Limb (tissue), 2 donors: ENCODE results near the gene UTP25.

Source experiments
- DNase-seq, 2 donors: peaks; one replicate each; pipeline ENCODE4 v3.0.0-alpha.2; 2016; ENCODE audit errors: extremely low spot score in 2 of 2

The UTP25 gene

DNA sequence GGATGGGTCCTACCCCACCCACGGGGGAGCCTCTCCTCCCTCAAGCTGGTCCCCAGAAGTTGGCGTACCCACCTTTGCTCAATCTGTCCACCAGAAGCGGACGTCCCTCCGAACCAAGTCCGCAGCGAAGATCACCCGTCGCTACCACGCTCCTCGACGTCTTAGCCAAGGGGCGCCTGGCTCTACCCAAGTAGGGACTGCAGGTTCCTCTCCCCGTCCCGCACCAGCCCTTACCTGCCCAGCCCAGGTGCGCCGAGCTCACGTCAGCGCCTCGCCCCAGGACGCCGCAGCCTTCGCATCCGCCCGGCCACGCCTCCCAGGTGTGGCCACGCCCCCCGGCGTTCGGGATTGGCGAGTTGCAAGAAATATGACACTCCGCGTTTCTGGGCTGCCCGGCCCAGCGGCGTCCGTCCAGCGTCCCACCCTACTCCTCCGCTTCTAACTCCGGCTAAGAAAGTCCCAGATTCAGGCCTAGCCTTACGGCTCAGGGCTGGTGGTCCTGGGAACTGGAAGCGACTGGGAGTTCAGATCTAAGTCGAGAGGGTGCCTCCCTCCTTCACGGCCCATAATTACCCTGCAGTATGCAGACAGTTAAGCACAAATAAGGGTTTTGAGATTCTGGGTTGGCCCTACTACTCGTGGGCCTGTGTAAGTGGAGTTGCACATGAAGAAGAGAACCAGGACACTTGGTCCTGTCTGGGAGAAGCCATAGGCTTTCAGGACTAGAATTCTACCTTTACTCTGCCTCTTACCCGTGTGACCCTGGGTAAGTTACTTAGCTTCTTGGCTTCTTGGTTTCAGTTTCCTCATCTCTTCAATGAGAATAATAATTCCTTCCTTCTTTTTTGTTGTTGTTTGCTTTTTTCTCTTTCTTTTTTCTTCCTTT lies 21.7 kb upstream of the UTP25 start, which contains the start of gene IRF6:
TSS of gene IRF6 (minus strand) at position 268 of the 886 bp plus-strand sequence. CDS start 4,729 bp downstream, outside the sequence.
- DNase-seq, result peak; percentile 34 to 83

DNA sequence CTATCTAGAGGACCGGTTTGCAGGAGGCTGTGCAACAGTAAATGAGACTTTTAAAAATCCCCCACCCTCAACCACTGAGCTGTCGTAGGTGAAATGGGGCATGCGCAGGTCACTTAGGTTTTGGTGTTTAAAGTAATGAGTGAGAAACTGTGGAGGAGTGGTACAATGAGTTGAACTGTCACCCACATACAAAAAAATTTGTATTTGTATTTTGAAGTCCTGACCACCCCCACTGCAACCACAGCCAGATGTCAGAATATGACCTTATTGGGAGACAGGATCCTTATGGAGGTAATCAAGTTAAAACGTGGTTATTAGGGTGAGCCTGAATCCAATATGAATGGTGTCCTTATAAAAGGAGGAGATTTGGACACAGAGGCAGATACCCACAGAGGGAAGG lies 20.3 kb upstream of the UTP25 start:
- DNase-seq, result no peak

DNA sequence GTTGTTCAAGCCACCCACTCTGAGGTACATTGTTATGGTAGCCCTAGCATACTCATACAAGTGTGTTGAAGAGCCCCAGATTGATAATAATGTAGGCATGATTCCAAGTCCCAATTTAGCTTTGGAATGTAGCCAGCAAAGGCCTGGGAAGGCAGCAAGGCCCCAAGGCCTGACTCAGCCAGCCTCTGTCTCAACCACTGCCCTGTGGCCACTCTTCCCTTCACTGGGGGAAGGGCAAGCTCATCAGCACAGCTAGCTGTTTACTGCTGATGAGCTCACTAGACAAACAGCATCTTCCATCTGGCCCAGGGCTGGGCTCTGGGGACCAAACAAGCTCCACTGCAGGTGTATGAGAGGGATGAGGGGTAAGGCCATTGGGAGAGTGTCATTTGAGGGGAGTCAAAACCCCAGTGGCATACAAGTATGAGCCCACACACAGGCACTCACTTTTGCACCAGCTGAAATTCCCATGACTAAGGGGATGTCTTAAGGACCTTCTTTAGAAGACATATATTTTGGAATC lies 19.7 kb upstream of the UTP25 start:
- no peak for DNase-seq

DNA sequence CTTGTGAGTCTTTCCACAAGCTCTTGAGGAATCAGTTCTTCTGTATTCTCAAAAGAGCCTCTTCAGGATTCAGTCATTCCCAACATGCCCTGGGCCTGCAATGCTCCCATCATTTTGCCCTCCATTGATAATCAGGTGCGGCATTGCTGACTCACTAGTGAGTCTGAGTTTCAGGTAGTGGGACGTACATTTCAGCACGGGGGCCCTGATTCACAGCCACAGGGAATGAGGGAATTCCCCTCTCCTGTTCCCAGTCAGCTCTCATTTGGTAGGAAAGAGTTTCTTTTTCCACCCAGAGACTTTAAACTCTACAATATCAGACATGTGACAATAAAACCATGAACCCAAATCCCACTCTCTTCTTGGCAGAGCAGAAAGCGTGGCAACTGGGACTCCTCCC lies 18.2 kb upstream of the UTP25 start:
- no peak for DNase-seq

DNA sequence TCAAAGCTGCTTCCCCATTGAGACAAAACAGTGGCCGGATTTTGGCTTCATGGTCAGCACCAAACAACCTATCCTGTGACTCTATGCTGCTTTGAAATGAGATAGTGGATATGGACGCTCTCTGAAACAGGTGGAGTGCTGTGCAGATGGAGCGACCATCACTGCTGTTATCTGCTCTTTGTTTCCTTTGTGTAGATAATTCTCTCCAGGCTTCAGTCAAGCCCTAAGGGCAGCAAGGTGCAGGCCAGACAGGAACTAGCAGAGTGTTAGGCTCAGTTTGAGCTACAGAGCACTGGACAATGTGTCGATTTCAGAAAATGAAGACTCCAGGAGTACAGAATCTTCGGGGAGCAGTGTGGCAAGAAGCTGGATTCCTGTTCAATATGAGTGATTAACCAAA lies 17.0 kb upstream of the UTP25 start:
- DNase-seq, result no peak

DNA sequence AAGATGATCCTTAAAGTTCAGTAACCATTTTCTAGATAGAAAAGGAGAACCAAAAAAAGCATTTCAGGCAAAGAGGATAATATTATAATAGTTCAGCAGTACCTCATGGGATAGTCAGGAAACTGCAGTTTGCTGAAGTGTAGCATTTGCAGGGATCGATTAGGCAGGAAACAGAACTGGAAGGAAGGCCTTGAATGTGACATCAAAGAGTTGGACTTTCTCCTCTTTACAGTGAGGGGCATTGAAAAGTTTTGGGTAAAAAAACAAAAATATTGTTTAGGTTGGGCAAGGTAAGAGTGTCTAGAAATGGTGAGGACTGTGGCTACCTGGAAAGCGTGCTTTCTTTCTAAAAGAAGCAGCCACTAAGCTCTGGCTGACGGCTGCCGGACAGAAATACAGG lies 13.9 kb upstream of the UTP25 start:
- DNase-seq, result no peak

DNA sequence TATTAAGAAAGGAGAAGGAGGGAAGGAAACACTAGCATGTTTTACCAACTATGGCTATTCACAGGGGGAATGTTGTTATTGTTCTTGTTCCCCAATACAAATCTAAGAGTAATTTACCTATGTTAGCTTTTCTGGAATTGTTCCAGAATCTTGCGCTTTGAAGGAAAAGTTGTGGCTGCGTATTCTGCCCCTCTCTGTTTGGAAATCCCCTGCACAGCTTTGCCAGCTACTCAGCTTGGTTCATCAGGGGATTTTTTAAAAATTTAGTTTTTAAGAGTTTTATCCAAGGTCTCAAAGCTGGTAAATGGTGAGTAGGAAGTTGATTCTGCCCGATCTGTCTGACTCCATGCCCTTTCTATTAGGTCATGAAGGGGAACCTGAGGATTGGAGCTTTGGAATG lies 12.3 kb upstream of the UTP25 start:
- DNase-seq, result no peak

DNA sequence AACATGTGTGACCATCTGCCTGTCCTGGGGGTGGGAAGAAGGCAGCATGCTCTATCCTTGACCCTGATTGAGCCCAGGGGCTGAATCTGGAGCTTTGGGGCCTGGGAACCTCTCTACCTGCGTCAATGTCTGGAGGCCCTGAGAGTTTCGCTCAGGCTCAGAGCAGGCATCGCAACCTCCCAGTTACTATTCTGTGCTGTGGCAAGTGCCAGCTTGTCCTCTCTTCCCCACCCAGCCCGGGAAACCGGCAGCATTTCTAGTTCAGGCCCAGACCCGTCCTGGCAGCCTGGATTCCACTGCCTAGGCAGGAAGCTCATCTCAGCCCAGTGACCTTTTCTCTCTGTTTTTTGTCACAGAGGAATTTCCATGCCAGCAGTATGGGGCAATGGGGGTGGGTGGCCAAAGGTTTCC lies 11.8 kb upstream of the UTP25 start:
- DNase-seq, result no peak

DNA sequence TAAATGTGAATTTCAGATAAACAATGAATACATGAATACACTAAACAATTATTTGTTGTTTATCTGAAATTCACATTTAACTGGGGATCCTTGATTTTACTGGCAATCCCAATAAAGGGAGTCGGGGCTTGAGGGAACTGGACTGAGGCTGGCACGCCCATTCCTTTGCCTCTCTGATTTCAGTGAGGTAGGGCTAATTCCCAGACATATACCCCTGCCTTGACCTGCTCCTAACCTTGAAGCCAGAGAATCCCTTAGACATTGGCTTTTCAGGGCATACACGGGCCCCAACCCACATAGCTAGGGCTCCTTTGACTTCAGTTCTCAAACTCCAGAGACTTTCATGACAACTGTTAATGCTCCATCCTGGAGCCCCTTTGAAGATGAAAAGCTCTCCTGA lies 10.8 kb upstream of the UTP25 start:
- DNase-seq, result no peak

DNA sequence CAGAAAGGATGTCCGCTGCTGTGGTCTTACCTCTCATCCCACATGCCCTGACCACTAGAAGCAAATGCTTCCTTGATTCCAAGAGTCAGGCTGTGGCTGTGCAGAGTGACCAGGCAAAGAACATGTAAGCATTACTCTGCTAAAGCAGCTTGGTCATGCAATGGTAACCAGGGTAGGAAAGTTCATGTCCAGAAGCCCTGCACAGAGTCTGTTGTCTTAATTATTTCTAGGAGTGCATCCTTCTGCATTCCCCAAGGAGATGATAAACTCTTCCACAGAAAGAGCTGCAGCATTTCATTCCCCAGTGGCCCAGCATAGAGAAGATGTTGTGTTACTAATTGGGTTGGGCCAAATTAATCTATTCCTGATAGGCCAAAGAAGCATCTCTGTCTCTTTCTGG lies 10.1 kb upstream of the UTP25 start:
- DNase-seq, result no peak

DNA sequence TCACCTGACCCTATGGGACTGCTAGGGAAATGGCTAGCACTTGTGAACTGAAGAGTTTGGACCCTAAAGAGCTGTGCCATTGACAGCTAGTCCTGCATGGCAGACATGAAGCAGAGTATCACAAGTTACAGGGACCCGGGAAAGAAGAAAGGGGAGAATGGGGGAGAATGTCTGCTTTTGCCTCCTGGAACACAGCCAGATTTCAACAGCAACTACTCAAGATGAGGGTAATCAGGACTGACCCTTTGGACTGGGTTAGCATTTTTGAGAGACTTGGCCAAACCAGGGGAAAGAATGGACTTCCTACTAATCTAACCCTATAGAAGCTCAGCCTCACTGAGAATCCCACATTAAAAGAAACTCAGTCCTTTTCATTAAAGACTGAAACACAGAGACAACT lies 8.7 kb upstream of the UTP25 start:
- no peak for DNase-seq

DNA sequence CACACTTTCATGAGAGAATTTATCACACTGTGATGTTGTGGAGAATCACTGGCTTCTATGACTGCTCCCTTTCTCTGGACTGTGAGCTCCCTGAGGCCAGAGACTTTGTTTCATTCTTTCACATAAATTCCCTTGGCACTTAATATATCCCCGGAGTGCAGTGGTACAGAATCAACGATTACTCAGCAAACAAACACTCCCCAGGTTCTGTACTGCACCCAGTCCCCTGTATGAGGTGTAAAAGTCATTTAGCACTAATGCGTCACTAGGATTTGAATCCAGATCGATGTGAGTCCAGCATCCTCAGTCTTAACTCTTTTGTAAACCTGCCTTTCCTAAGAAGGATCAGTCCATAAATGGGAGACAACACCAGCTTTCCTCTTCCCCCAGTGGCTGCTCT lies 6.8 kb upstream of the UTP25 start:
- no peak for DNase-seq

DNA sequence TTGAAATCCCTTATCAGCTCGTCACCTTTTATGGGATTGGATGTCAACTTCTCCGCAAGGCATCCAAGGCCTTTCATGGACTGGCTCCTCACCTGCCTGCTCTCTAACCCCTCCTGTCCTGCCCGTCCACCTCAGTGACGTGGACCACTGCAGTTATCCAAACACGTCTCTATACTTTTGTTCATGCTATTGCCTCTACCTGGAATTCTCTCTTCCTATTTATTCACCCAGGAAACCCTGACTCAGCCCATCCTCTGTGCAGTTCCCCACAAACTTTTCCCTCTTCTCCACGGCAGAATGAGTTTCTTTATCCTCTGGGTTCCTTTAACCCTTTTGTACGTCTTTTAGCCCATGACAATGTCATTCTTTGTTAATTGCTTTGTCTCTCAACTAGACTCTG lies 5.1 kb upstream of the UTP25 start:
- no peak for DNase-seq

DNA sequence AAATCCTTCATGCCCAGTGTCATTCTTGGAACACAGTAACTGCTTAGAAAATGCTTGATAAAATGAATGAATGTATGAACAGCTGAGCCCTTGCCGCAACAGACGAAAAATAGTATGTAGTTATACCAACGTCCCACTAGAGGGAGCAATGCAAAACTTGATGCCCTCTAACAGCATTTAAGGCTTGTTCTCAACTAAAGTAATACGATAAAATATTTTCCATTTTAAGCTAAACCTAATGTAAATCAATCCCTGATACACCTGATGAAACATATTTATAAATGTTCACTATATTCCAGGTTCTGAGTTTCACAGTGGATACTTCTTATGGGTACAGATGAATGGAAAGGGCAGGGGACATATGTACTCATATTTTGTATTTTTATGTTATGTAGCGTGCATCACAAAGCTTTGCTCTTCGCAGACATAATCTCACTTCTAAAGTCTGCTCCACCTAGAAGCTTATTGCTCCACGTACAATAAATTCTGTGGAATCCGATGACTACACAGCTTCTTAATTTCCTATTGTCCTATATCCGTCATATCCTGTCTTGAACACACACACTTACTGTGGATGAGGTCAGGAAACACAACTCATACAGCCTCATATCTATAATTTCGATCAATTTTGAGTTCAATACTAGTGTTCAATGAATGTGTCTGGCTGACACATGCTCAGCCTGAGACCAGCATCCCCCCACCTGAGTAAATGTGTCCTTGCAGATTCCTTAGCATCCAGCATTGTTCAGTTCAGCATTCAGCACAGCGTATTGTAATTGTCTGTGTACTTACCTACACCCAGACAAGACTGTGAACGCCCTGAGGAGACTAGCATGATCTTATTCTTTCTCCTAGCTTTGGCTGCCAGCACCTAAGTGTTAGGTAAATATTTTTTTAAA lies 4.4 kb upstream of the UTP25 start:
- DNase-seq, result peak in 1 of 2 donors; percentile 76

DNA sequence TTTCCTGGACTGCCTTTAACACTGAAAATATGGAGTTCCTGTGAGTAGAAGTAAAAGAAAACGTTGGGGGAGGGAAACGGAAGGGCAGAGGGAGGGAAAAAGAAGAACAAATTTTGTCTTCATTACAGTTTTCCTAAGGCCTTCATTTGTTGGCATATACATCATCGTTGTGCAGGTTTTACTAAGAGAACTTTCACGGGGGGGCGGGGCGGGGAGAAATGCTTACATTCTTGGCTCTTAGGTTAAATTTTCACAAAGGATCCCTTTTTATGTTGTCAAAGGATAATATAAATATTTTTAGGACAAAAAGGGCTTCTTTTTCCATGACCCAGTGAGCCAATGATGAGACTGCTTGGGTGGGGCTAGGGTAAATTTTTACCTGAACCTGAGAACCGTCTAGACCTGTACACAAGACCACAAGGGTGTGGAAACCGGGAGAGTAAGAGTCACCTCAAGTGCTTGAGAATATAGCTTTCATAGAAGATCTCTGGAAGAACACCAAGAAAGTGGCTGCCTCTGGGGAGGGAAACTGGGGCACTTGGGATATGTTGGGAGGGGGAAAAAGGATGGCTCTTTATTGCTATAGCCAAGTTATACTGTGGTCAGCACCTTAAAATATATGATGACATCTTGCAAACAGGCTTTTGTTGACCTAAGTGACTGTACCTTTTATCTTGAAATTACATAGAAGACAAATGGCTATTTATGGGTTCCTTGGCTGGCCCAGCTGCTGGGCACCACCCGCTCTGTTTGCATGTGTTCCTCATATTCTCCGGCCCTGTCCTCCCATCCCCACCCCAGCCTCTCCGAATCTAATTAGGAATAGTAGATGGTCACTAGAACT lies 2.0 kb upstream of the UTP25 start:
- DNase-seq, result no peak

DNA sequence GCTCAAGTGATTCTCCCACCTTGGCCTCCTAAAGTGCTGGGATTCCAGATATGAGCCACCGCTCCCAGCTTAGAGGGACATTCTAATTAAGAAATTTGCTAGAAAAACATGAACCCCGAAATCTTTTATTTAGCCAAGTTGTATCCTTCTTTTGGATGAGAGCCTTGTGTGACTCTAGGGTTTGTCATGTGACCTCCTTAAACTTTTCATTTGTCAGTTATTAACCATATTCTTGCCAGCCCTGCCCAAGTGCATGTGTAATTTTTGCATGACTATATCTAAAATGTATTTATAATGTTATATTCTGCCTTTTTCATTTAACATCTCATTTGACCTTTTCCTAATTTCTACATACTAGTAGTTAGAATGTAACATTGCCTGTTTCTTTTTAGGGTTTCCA lies 1.9 kb downstream of the UTP25 start:
- no peak for DNase-seq

DNA sequence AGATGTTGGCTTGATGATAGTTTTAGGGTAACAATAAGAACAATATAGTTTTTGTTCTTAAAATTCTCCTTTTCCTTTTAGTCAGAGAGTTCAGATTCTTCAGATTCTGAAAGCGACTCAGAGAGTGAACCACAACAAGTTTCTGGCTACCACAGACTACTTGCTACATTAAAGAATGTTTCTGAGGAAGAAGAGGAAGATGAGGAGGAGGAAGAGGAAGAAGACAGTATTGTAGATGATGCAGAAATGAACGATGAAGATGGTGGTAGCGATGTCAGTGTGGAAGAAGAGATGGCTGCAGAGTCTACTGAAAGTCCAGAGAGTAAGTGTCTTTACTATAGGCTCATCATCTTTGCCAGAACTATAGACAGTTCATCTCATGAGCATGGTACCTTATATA lies 3.0 kb downstream of the UTP25 start:
- no peak for DNase-seq

DNA sequence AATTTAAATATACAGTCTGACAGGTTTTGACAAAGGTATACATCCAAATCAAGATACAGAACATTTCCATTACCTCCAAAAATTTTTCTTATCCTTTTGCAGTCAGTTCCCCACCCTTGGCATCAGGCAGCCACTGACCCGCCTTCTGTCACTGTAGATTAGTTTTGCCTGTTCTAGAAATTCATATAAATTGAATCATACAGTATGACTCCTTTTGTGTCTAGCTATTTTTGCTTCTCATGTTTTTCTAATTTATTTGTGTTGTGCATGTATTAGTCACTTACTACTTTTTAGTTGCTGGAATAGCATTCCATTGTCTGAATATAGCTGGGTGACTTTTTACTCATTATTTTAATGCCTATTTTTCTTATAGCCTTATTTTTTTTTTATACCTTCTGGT lies 3.8 kb downstream of the UTP25 start:
- DNase-seq, result no peak

DNA sequence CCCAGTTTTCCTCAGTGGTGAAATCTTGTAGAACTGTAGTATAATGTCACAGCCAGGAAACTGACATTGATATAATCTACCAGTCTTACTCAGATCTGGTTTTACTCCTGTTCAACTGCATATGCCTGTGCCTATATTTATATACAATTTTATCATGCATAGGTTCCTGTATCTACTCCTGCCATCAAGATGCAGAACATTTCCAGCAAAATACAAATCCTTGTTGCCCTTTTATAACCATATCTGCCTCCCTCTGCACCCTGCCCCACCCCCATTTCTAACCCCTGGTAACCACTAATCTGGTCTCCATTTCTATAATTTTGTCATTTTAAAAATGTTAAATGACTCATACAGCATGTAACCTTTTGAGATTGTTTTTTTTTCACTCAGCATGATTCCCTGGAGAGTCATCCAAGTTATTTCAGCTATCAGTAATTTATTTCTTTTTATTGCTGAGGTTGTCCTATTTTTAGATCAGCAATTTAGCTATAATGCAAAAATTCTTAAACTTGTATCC lies 8.1 kb downstream of the UTP25 start:
- no peak for DNase-seq

DNA sequence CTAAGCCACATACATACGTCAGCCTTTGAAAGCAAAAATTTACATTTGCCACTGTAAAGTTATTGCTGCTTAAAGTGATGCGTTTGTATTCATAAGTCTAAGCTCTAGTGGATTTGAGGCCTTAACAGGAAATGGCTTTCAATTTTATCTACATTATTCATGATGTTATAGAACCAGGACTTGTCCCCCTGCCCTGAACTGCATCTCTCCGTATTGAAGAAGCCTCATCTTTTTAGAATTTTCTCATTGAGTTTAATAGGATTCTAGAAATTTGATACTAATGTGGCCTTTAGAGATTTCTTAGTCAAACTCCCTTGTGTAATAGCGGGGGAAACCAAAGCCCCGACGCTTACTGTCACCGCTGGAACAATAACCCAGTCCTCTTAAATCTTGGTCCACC lies 9.9 kb downstream of the UTP25 start:
- DNase-seq, result no peak

DNA sequence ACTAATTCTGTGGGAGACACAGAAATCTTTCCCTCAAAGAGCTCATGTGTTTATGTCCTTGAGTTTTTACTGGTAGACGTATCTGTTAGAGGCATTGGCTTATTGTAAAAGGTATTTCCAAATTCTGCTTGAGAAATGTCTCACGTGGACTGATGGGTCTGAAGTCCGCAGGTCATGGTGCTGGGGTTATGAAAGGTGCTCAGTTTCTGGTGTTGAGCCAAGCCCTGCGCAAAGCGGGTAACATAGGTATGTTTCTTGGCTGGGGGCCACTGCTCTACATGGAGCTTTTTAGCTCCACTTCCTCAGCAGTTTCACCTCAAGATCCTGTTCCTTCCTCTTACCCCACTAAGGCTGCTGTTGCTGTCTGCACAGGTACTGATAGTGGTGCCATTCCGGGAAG lies 10.8 kb downstream of the UTP25 start:
- DNase-seq, result no peak
